A673 (cell line): ENCODE measurements around the gene ALOX12. TPM values are rescaled to one million over a fixed set of nuclear protein-coding genes. Genes with fewer than 3 reads are reported as not detected.

Source experiments
- BruUV-seq: library from RNA; stranded (reverse); fragments of 400-500 nt; replicated peaks from 2 replicates; lab custom pipeline; 2021; lab: Mats Ljungman, UMichigan
- CTCF ChIA-PET: fragments of 300-600 bp; sonication (Branson Sonifier 250); formaldehyde crosslinking; loops from one replicate; lab custom pipeline; 2022; ENCODE audit warnings: antibody characterized with exemption; lab: Charles Lee
- POLR2A ChIA-PET: fragments of 300-600 bp; sonication (Branson Sonifier 250); formaldehyde crosslinking; loops from one replicate; lab custom pipeline; 2022; ENCODE audit warnings: antibody characterized with exemption; ENCODE audit not compliant: low non-redundant PET; lab: Charles Lee
- DNase-seq: peaks from one replicate; pipeline ENCODE4 v3.0.0-alpha.2; 2015; ENCODE audit warnings: low spot score
- H3K27ac ChIP-seq: fragments of 200-600 bp; sonication (generic); 2 replicates; pipeline ENCODE4 v1.5.1; 2016; ENCODE audit warnings: mixed run types, low read depth, mild to moderate bottlenecking, mixed read lengths, antibody characterized with exemption, low read length; ENCODE audit not compliant: poor library complexity, severe bottlenecking
- H3K27me3 ChIP-seq: fragments of 200-600 bp; sonication (generic); replicated peaks from 2 replicates; pipeline ENCODE4 v1.6.1; 2017; ENCODE audit warnings: mixed run types, low read depth, mild to moderate bottlenecking, mixed read lengths, antibody characterized with exemption, low read length; ENCODE audit not compliant: insufficient read depth, poor library complexity
- H3K36me3 ChIP-seq: fragments of 200-600 bp; sonication (generic); 2 replicates; pipeline ENCODE4 v1.6.1; 2016; ENCODE audit warnings: mixed run types, mild to moderate bottlenecking, mixed read lengths, antibody characterized with exemption, low read length; ENCODE audit not compliant: insufficient read depth, poor library complexity, severe bottlenecking
- H3K4me1 ChIP-seq: fragments of 200-600 bp; sonication (generic); 2 replicates; pipeline ENCODE4 v1.6.1; 2017; ENCODE audit warnings: mixed run types, mild to moderate bottlenecking, mixed read lengths, antibody characterized with exemption, low read length; ENCODE audit not compliant: insufficient read depth, poor library complexity, severe bottlenecking
- H3K4me3 ChIP-seq: fragments of 200-600 bp; sonication (generic); 2 replicates; pipeline ENCODE4 v1.5.1; 2016; ENCODE audit warnings: low read depth, mixed run types, mild to moderate bottlenecking, mixed read lengths, low read length; ENCODE audit not compliant: poor library complexity, severe bottlenecking
- H3K9me3 ChIP-seq: fragments of 200-600 bp; sonication (generic); 2 replicates; pipeline ENCODE4 v1.6.1; 2016; ENCODE audit warnings: mixed run types, low read depth, mild to moderate bottlenecking, mixed read lengths, antibody characterized with exemption, low read length; ENCODE audit not compliant: poor library complexity, severe bottlenecking
- CTCF ChIP-seq: fragments of 300-800, 200-600 bp; sonication (generic); conservative IDR thresholded peaks from 2 replicates; pipeline ENCODE4 v1.5.1; 2017; ENCODE audit warnings: low read depth, mild to moderate bottlenecking, antibody characterized with exemption, low read length, moderate library complexity, mixed read lengths
- EZH2 ChIP-seq: fragments of 200-600 bp; sonication (generic); IDR thresholded peaks from 2 replicates; pipeline ENCODE4 v1.6.1; 2017; ENCODE audit warnings: borderline replicate concordance, low read depth, mild to moderate bottlenecking, mixed read lengths, antibody characterized with exemption, low read length; ENCODE audit not compliant: poor library complexity, severe bottlenecking
- intact Hi-C: fragments of 100-400 bp; cut with micrococcal nuclease; formaldehyde crosslinking; loops from one replicate; pipeline ENCODE4 v1.10.0; 2022; ENCODE audit not compliant: unreplicated experiment
- total RNA-seq: library from RNA; stranded (reverse); gene quantifications from 2 replicates; pipeline ENCODE4 v1.2.3, GENCODE V29; 2021

ALOX12 gene
- total RNA-seq, 1 experiment from 2014 or later, result not detected

DNA sequence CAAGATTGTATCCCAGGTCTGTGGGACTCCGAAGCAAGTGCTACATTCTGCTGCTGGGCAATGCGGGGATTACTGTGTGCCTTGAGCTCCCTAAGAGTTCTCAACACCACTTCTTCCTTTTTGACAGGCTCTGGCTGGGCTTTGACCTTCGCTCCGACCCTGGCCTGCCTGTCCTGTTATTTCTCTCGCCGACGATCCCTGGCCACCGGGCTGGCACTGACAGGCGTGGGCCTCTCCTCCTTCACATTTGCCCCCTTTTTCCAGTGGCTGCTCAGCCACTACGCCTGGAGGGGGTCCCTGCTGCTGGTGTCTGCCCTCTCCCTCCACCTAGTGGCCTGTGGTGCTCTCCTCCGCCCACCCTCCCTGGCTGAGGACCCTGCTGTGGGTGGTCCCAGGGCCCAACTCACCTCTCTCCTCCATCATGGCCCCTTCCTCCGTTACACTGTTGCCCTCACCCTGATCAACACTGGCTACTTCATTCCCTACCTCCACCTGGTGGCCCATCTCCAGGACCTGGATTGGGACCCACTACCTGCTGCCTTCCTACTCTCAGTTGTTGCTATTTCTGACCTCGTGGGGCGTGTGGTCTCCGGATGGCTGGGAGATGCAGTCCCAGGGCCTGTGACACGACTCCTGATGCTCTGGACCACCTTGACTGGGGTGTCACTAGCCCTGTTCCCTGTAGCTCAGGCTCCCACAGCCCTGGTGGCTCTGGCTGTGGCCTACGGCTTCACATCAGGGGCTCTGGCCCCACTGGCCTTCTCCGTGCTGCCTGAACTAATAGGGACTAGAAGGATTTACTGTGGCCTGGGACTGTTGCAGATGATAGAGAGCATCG, 42.4 kb downstream of the ALOX12 start:
- no TSS peak for BruUV-seq
- TF ChIP-seq CTCF, result no peak
- no peak for TF ChIP-seq EZH2
- Histone ChIP-seq H3K9me3 (no peaks in the 10 kb centered on the region), H3K4me3 (no peak overlapping the region), H3K4me1 (peaks cover 13% of the 10 kb centered on the region), H3K27ac (no peak overlapping the region), H3K36me3 (no peaks in the 10 kb centered on the region), H3K27me3 (no peaks in the 10 kb centered on the region)
- POLR2A ChIA-PET, result no interaction called here
- DNase-seq, result no peak
- CTCF ChIA-PET, result interaction anchor here (0.6 to 0.7 kb wide), 3 partner anchors 95 to 1372 kb away, joined by 3 read pairs; no protein-coding TSS in a partner anchor
- intact Hi-C loops, result no loop called here

DNA sequence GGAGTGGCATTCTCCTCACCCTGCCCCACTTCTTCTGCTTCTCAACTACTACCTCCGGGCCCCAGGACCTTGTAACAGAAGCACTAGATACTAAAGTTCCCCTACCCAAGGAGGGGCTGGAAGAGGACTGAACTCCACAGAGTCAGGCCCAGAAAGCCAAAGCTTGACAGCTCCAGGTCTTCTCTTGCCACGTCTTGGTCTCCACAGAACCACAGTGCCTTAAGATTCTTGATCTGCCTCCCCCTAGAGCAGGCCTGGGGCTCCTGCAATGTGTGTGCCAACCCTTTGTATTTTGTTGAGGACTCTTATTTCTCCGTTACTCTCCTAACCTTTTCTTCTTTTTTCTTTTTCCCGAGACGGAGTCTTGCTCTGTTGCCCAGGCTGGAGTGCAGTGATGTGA, 44.0 kb downstream of the ALOX12 start:
- CTCF ChIA-PET, result interaction anchor here (0.6 kb wide), 1 partner anchor 96 kb away, joined by 6 read pairs; no protein-coding TSS in a partner anchor
- no TSS peak for BruUV-seq
- Histone ChIP-seq H3K4me3 (no peak overlapping the region), H3K27ac (no peak overlapping the region), H3K4me1 (peaks cover 22% of the 10 kb centered on the region), H3K27me3 (no peaks in the 10 kb centered on the region), H3K9me3 (no peaks in the 10 kb centered on the region), H3K36me3 (no peaks in the 10 kb centered on the region)
- no peak for DNase-seq
- intact Hi-C loops, result loop anchor here (10.0 kb wide), 1 partner anchor 645 kb away; the partner anchor contains the start of genes TP53 and WRAP53
- POLR2A ChIA-PET, result no interaction called here
- TF ChIP-seq EZH2 (no peak), CTCF (no peak)

GRCh38 chr17:7041607-7042500, 46.0 kb downstream of the ALOX12 start:
- H3K27ac ChIP-seq, result peak overlapping the region; percentile 37
- CTCF ChIA-PET, result interaction anchor here (2.9 kb wide), 1 partner anchor 91 kb away, joined by 7 read pairs; no protein-coding TSS in a partner anchor
- H3K4me3 ChIP-seq, result peak overlapping the region; percentile 54
- BruUV-seq, result TSS peak; percentile 30
- peaks cover 22% of the 10 kb centered on the region for H3K4me1 ChIP-seq
- peak; percentile 38 for DNase-seq
- H3K36me3 ChIP-seq, result no peaks in the 10 kb centered on the region
- intact Hi-C loops, result loop anchor here (10.0 kb wide), 1 partner anchor 643 kb away; the partner anchor contains the start of genes TP53 and WRAP53
- no peak for TF ChIP-seq EZH2
- no peak for TF ChIP-seq CTCF
- H3K27me3 ChIP-seq, result no peaks in the 10 kb centered on the region
- POLR2A ChIA-PET, result no interaction called here
- H3K9me3 ChIP-seq, result no peaks in the 10 kb centered on the region
